Endothelial cell of umbilical vein (primary cell): ENCODE data around the gene ASGR1. TPM values are rescaled to one million over a fixed set of nuclear protein-coding genes. Genes with fewer than 3 reads are reported as not detected.

Experiments used
- BruUV-seq: library from RNA; stranded (reverse); fragments of 400-500 nt; replicated peaks from 2 replicates; lab custom pipeline; 2021; lab: Mats Ljungman, UMichigan
- CTCF ChIA-PET: fragments of 300-600, 350-600 bp; sonication (Branson Sonifier 250); formaldehyde crosslinking; loops from one replicate; lab custom pipeline; 2021; ENCODE audit warnings: antibody characterized with exemption, inconsistent platforms; lab: Charles Lee
- POLR2A ChIA-PET: fragments of 300-600, 350-600 bp; sonication (Branson Sonifier 250); formaldehyde crosslinking; loops from one replicate; lab custom pipeline; 2021; ENCODE audit warnings: antibody characterized with exemption, inconsistent platforms; lab: Charles Lee
- DNase-seq: peaks from one replicate; pipeline ENCODE4 v3.0.0-alpha.2; 2011; ENCODE audit warnings: low read depth, low spot score
- FAIRE-seq: peaks from 2 replicates; lab custom pipeline; 2011; peaks lifted over from hg19 to GRCh38; lab: Jason Lieb, UNC
- H2AFZ ChIP-seq: 2 replicates; pipeline ENCODE4 v1.6.0; 2012; ENCODE audit warnings: low read depth, low read length, control low read depth, inconsistent platforms
- H3K27ac ChIP-seq: 2 replicates; pipeline ENCODE4 v1.5.1; 2011; ENCODE audit warnings: low read depth, mild to moderate bottlenecking, control low read depth, low read length, moderate library complexity; ENCODE audit not compliant: insufficient read depth
- H3K27me3 ChIP-seq, 2 experiments: 2 replicates each; pipeline versions ENCODE4 v1.6.0 to v1.6.1; 2011; ENCODE audit warnings: low read length in 2 of 2, mixed read lengths in 1 of 2; ENCODE audit not compliant: control insufficient read depth in 2 of 2, insufficient read depth in 2 of 2
- H3K36me3 ChIP-seq, 2 experiments: 2 replicates in 1 of 2; 3 replicates in 1 of 2; pipeline ENCODE4 v1.5.1; 2011; ENCODE audit warnings: low read length in 2 of 2, mild to moderate bottlenecking in 1 of 2, moderate library complexity in 1 of 2; ENCODE audit not compliant: control insufficient read depth in 2 of 2, insufficient read depth in 2 of 2; ENCODE audit errors: extremely low read depth in 1 of 2
- H3K4me1 ChIP-seq: 3 replicates; pipeline ENCODE4 v1.5.1; 2011; ENCODE audit warnings: mild to moderate bottlenecking, low read length; ENCODE audit not compliant: control insufficient read depth, insufficient read depth; ENCODE audit errors: extremely low read depth
- H3K4me2 ChIP-seq: 2 replicates; pipeline ENCODE4 v1.6.1; 2011; ENCODE audit warnings: low read length, control low read depth, mixed read lengths; ENCODE audit not compliant: insufficient read depth
- H3K4me3 ChIP-seq, 3 experiments: fragments of 200-600 bp in 1 of 3; sonication (generic), shearing (Covaris generic) in 1 of 3; replicated peaks in 1 of 3; 2 replicates each; pipeline ENCODE4 v1.5.1; 2011 to 2016; ENCODE audit warnings: control low read depth in 3 of 3, low read length in 3 of 3, mild to moderate bottlenecking in 2 of 3, inconsistent platforms in 1 of 3, low read depth in 1 of 3, moderate library complexity in 1 of 3; ENCODE audit not compliant: insufficient read depth in 1 of 3
- H3K79me2 ChIP-seq: 2 replicates; pipeline ENCODE4 v1.6.0; 2012; ENCODE audit warnings: low read length, inconsistent platforms; ENCODE audit not compliant: control insufficient read depth, insufficient read depth
- H3K9ac ChIP-seq: replicated peaks from 2 replicates; pipeline ENCODE3; 2011; ENCODE audit warnings: low read length, control low read depth; ENCODE audit not compliant: insufficient read depth; ENCODE audit errors: extremely low read depth
- H3K9me1 ChIP-seq: replicated peaks from 3 replicates; pipeline ENCODE4 v1.6.0; 2011; ENCODE audit warnings: mild to moderate bottlenecking, low read length; ENCODE audit not compliant: control insufficient read depth, insufficient read depth; ENCODE audit errors: extremely low read depth
- H3K9me3 ChIP-seq: replicated peaks from 2 replicates; pipeline ENCODE4 v1.5.1; 2012; ENCODE audit warnings: low read length, inconsistent platforms; ENCODE audit not compliant: control insufficient read depth, insufficient read depth
- H4K20me1 ChIP-seq: replicated peaks from 2 replicates; pipeline ENCODE3; 2011; ENCODE audit warnings: mild to moderate bottlenecking, low read length; ENCODE audit not compliant: control insufficient read depth, insufficient read depth; ENCODE audit errors: extremely low read depth
- EZH2 ChIP-seq: IDR thresholded peaks from 2 replicates; pipeline ENCODE4 v1.6.1; 2012; ENCODE audit warnings: borderline replicate concordance, low read depth, mild to moderate bottlenecking, moderate library complexity, low read length, inconsistent platforms; ENCODE audit not compliant: severe bottlenecking
- FOS ChIP-seq: IDR thresholded peaks from 2 replicates; pipeline ENCODE4 v1.6.1; 2011; ENCODE audit warnings: mild to moderate bottlenecking, low read length, moderate library complexity, borderline replicate concordance; ENCODE audit not compliant: insufficient read depth
- GATA2 ChIP-seq: IDR thresholded peaks from 2 replicates; pipeline ENCODE4 v1.7.0; 2011; ENCODE audit warnings: low read depth, mild to moderate bottlenecking, moderate library complexity, mixed read lengths, low read length; ENCODE audit not compliant: insufficient read length, insufficient read depth
- JUN ChIP-seq: IDR thresholded peaks from 2 replicates; pipeline ENCODE4 v1.6.1; 2011; ENCODE audit warnings: borderline replicate concordance, low read depth; ENCODE audit not compliant: insufficient read length, insufficient read depth
- MYC ChIP-seq: IDR thresholded peaks from one replicate; pipeline ENCODE4 v1.6.1; 2011; ENCODE audit warnings: mild to moderate bottlenecking, low read depth, low read length
- POLR2A ChIP-seq: IDR thresholded peaks from 2 replicates; pipeline ENCODE4 v1.6.1; 2012; ENCODE audit warnings: low read depth, mild to moderate bottlenecking, control low read depth, low read length
- POLR2AphosphoS5 ChIP-seq: IDR thresholded peaks from 2 replicates; pipeline ENCODE4 v1.6.1; 2012; ENCODE audit warnings: low read depth, mild to moderate bottlenecking, control low read depth, low read length, moderate library complexity; ENCODE audit not compliant: insufficient read depth
- dilution Hi-C: fragments of 300-500 bp; cut with MboI; formaldehyde crosslinking; loops from one replicate; pipeline ENCODE4 v1.15.0; 2019; ENCODE audit warnings: low sequenced_read_pairs; ENCODE audit not compliant: extremely low pct_ligation_motif_present
- intact Hi-C: fragments of 100-400 bp; cut with micrococcal nuclease; formaldehyde crosslinking; loops from one replicate; pipeline ENCODE4 v1.10.0; 2022
- polyA plus RNA-seq, 4 experiments: library from polyadenylated mRNA; depleted of rRNA in 3 of 4; stranded (reverse) in 3 of 4; unstranded in 1 of 4; fragments of >200 nt; gene quantifications; 2 replicates each; pipeline versions ENCODE4 v1.2.1 to v1.2.3, GENCODE V29; 2011 to 2012; ENCODE audit warnings: missing spikeins in 1 of 4
- total RNA-seq: library from RNA; stranded (reverse); gene quantifications from 2 replicates; pipeline ENCODE4 v1.2.3, GENCODE V29; 2021
- TF ChIP-seq, protein P1 (sequence below), 2 donors: IDR thresholded peaks; 1 replicate in 1 of 2; 2 replicates in 1 of 2; pipeline ENCODE4 v1.5.1; 2011; ENCODE audit warnings: low read length in 2 of 2, mild to moderate bottlenecking in 2 of 2, moderate library complexity in 2 of 2, control low read depth in 1 of 2, inconsistent platforms in 1 of 2, low read depth in 1 of 2; ENCODE audit not compliant: insufficient read depth in 1 of 2; ENCODE audit errors: extremely low read depth in 1 of 2
- TF ChIP-seq, protein P2 (sequence below): IDR thresholded peaks from 2 replicates; pipeline ENCODE4 v1.6.1; 2011; ENCODE audit not compliant: insufficient read depth, insufficient read length

The ASGR1 gene
- total and polyA plus RNA-seq, 2 donors (not counting 3 experiments of a cell fraction or from before 2014, with no cell fraction given), result 10.2 to 12.5 TPM

DNA sequence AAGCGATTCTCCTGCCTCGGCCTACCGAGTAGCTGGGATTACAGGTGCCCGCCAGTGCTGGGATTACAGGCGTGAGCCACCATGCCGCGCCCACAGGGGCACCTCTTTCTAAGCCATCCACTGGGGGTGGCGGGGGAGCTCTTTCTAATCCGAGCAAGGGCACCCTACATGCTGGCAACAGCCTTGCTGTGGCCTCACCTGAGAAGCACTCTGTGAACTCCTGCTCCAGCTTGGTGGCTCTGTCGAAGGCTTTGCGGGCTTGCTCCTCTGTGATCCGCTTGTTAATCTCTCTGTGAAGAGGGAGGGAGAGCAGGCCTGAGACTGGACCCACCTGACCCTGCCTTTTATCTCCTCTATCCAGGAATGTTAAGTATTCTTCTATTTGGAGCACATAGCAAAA lies 11.9 kb upstream of the ASGR1 start:
- H3K9me3 ChIP-seq, result no peaks in the 10 kb centered on the region
- no peaks in the 10 kb centered on the region for H3K4me1 ChIP-seq
- FAIRE-seq, result no peak
- ChIA-PET POLR2A (no interaction called here), CTCF (interaction anchor here (0.7 kb wide), 1 partner anchor 370 kb away, joined by 3 read pairs; no protein-coding TSS in a partner anchor)
- H3K79me2 ChIP-seq, result no peaks in the 10 kb centered on the region
- H3K27me3 ChIP-seq, result no peaks in the 10 kb centered on the region
- intact Hi-C loops (no loop called here), dilution Hi-C loops (no loop called here)
- no TSS peak for BruUV-seq
- no peak overlapping the region for H3K27ac ChIP-seq
- DNase-seq, result no peak
- TF ChIP-seq, protein P1, sequence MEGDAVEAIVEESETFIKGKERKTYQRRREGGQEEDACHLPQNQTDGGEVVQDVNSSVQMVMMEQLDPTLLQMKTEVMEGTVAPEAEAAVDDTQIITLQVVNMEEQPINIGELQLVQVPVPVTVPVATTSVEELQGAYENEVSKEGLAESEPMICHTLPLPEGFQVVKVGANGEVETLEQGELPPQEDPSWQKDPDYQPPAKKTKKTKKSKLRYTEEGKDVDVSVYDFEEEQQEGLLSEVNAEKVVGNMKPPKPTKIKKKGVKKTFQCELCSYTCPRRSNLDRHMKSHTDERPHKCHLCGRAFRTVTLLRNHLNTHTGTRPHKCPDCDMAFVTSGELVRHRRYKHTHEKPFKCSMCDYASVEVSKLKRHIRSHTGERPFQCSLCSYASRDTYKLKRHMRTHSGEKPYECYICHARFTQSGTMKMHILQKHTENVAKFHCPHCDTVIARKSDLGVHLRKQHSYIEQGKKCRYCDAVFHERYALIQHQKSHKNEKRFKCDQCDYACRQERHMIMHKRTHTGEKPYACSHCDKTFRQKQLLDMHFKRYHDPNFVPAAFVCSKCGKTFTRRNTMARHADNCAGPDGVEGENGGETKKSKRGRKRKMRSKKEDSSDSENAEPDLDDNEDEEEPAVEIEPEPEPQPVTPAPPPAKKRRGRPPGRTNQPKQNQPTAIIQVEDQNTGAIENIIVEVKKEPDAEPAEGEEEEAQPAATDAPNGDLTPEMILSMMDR (IDR thresholded peaks at IDR 0.05; ENCODE audit: extremely low read depth in 1 of 2, insufficient read depth in 1 of 2, low read depth in 1 of 2, low read length in 2 of 2), result no peak
- no peak for TF ChIP-seq JUN
- TF ChIP-seq POLR2AphosphoS5, result no peak
- no peak for TF ChIP-seq MYC
- TF ChIP-seq GATA2, result no peak
- TF ChIP-seq POLR2A, result no peak
- no peak for TF ChIP-seq EZH2
- TF ChIP-seq FOS, result no peak
- TF ChIP-seq, protein P2, sequence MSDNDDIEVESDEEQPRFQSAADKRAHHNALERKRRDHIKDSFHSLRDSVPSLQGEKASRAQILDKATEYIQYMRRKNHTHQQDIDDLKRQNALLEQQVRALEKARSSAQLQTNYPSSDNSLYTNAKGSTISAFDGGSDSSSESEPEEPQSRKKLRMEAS, result no peak
- H4K20me1 ChIP-seq, result no peaks in the 10 kb centered on the region
- no peak overlapping the region for H3K9ac ChIP-seq
- H3K4me2 ChIP-seq, result no peak overlapping the region
- peaks cover 0 to 24% of the 10 kb centered on the region in 2 experiments for H3K36me3 ChIP-seq
- no peaks in the 10 kb centered on the region for H3K9me1 ChIP-seq
- H3K4me3 ChIP-seq, result no peak overlapping the region
- no peak overlapping the region for H2AFZ ChIP-seq
